ENCODE data around the gene TAX1BP3. TPM values are rescaled to one million over a fixed set of nuclear protein-coding genes. Genes with fewer than 3 reads are reported as not detected.
A peak's percentile ranks its signal among the peaks of the same experiment; 100 is the strongest.

TAX1BP3 gene
- total RNA-seq, 1 experiment from 2014 or later = 122 TPM

GRCh38 chr17:3672571-3672970 lies 4.2 kb upstream of the TAX1BP3 start:
- Histone ChIP-seq H3K9me3 (ENCODE audit: control insufficient read depth, insufficient read depth, low read depth, low read length) (no peaks in the 10 kb centered on the region), H3K27me3 (ENCODE audit: control insufficient read depth, insufficient read depth, low read length) (no peaks in the 10 kb centered on the region), H3K4me3 (ENCODE audit: low read depth in 2 of 2, low read length in 2 of 2) (no peak overlapping the region), H3K27ac (ENCODE audit: low read length) (no peak overlapping the region), H3K36me3 (ENCODE audit: control insufficient read depth, insufficient read depth, low read length) (peaks cover 9% of the 10 kb centered on the region; the same call in 1 of the 2 replicates), H3K4me1 (ENCODE audit: control insufficient read depth, insufficient read depth, low read length) (0 out of 2 replicates have a peak, but pooled peaks cover 4% of the 10 kb centered on the region)
- no TSS peak for BruUV-seq (replicated peaks)
- TF ChIP-seq POLR2AphosphoS5 (IDR thresholded peaks at IDR 0.05; ENCODE audit: low read depth, low read length) (no peak), SIN3A (IDR thresholded peaks at IDR 0.05; ENCODE audit: borderline replicate concordance, insufficient read depth, low read depth, low read length) (no peak), CTCF (IDR thresholded peaks at IDR 0.05) (no peak), REST (IDR thresholded peaks at IDR 0.05; ENCODE audit: insufficient read depth in 1 of 2, low read depth in 2 of 2, low read length in 1 of 2) (no peak), TCF7L2 (IDR thresholded peaks at IDR 0.05; ENCODE audit: low read depth, low read length) (no peak)
- in situ Hi-C loops (cut with HindIII; ENCODE audit: low pct_unique_long_range_greater_than_20kb, low sequenced_read_pairs) = no loop called here
- intact Hi-C loops (cut with micrococcal nuclease; ENCODE audit: unreplicated experiment) = no loop called here
- ChIA-PET CTCF (no interaction called here), POLR2A (no interaction called here)
- ATAC-seq = no peak
- DNase-seq (ENCODE audit: low read depth, low spot score) = no peak

- ChIA-PET POLR2A (no interaction called here), CTCF (no interaction called here)
- H3K9me3 ChIP-seq (ENCODE audit: control insufficient read depth, insufficient read depth, low read depth, low read length) = no peaks in the 10 kb centered on the region
- intact Hi-C loops (cut with micrococcal nuclease; ENCODE audit: unreplicated experiment) (no loop called here), in situ Hi-C loops (cut with HindIII; ENCODE audit: low pct_unique_long_range_greater_than_20kb, low sequenced_read_pairs) (no loop called here)
- H3K4me3 ChIP-seq (ENCODE audit: low read depth in 2 of 2, low read length in 2 of 2) = peak overlapping the region; percentile 77 to 90
- TF ChIP-seq REST (IDR thresholded peaks at IDR 0.05; ENCODE audit: insufficient read depth in 1 of 2, low read depth in 2 of 2, low read length in 1 of 2) = no peak
- TF ChIP-seq SIN3A (IDR thresholded peaks at IDR 0.05; ENCODE audit: borderline replicate concordance, insufficient read depth, low read depth, low read length) = no peak
- no peak for TF ChIP-seq CTCF (IDR thresholded peaks at IDR 0.05)
- TF ChIP-seq POLR2AphosphoS5 (IDR thresholded peaks at IDR 0.05; ENCODE audit: low read depth, low read length) = no peak
- TF ChIP-seq TCF7L2 (IDR thresholded peaks at IDR 0.05; ENCODE audit: low read depth, low read length) = no peak
- no peak for ATAC-seq
- no peaks in the 10 kb centered on the region for H3K27me3 ChIP-seq (ENCODE audit: control insufficient read depth, insufficient read depth, low read length)
- H3K36me3 ChIP-seq (ENCODE audit: control insufficient read depth, insufficient read depth, low read length) = peaks cover 10% of the 10 kb centered on the region; the same call in 1 of the 2 replicates
- 0 out of 2 replicates have a peak, but pooled peaks cover 7% of the 10 kb centered on the region for H3K4me1 ChIP-seq (ENCODE audit: control insufficient read depth, insufficient read depth, low read length)
- BruUV-seq (replicated peaks) = no TSS peak
- peak overlapping the region; percentile 82 for H3K27ac ChIP-seq (ENCODE audit: low read length)
- DNase-seq (ENCODE audit: low read depth, low spot score) = no peak
Measured at GRCh38 chr17:3669548-3669947, 1.2 kb upstream of the TAX1BP3 start.
